ENCODE data around the gene SRL.

DNA sequence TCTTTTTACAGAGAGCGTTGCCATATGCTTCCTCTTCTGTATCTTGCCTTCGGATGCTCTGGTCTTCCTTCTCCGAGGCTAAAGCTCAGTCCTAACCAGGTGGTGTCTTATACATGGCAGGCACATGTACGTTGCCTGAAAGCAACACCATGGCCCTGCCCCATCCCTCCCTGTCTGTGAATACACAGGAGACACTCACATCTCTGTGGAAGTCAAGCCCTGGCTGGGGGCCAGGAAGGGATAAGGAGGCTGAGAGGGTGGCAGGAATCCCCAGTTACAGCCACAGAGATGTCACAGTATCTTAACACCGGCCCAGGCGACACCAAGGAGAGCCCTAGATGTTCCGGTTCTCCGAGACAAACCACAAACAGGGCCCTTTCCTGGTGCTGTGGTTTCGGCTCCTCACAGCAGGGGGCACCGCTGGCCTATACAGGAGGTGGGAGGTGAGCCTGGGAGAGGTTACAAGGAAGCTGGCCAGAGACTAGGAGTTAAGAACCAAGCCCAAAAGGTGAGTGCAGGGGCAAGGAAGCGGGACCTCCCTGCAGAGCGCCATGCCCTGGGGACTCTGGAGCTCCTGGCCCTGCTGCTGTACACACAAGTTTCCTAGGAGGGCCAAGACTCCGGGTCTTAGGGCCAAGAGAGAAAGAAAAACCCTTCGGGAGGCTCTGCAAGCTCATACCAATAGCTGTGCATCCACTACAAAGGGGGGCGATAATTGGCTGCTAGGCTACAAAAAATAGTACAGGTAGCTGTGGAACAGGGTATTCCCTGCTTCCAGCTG, 41.7 kb downstream of the SRL start:
- peak; percentile 58 to 80 (median 73) for TF ChIP-seq CTCF (IDR thresholded peaks at IDR 0.05 in 4 of 5, conservative IDR thresholded peaks at IDR 0.05 in 1 of 5)
- TF ChIP-seq POLR2A (IDR thresholded peaks at IDR 0.05): no peak
